HepG2 (cell line): ENCODE measurements around the gene BCO2. TPM values are rescaled to one million over a fixed set of nuclear protein-coding genes. Genes with fewer than 3 reads are reported as not detected.

Source experiments
- ATAC-seq: fragments of 200-7000 bp; cut with Tn5 transposase; 3 replicates; pipeline ENCODE4 v1.9.1; 2020; ENCODE audit warnings: mild to moderate bottlenecking, moderate library complexity
- BruUV-seq: library from RNA; stranded (reverse); fragments of 400-500 nt; replicated peaks from 2 replicates; lab custom pipeline; 2021; lab: Mats Ljungman, UMichigan
- CTCF ChIA-PET: fragments of 300-600 bp; formaldehyde crosslinking; extraction: SDS; loops from one replicate; lab custom pipeline; 2021; ENCODE audit warnings: low total read pairs, inconsistent platforms, low intra/inter-chr PET ratio; lab: Yijun Ruan, JAX
- POLR2A ChIA-PET: fragments of 350-600 bp; sonication (Branson Sonifier 250); formaldehyde crosslinking; loops from one replicate; lab custom pipeline; 2020; ENCODE audit warnings: antibody characterized with exemption, inconsistent platforms; lab: Yijun Ruan, JAX
- DNase-seq: peaks from one replicate; pipeline ENCODE4 v3.0.0-alpha.2; 2015; ENCODE audit warnings: low spot score
- FAIRE-seq: peaks from 3 replicates; lab custom pipeline; 2011; peaks lifted over from hg19 to GRCh38; lab: Jason Lieb, UNC
- H2AFZ ChIP-seq: one replicate; pipeline ENCODE4 v1.6.1; 2011; ENCODE audit warnings: low read length, inconsistent platforms
- H3K27ac ChIP-seq: fragments of 300-600 bp; 3 replicates; pipeline ENCODE4 v1.8.0; 2011; ENCODE audit warnings: mixed run types, mild to moderate bottlenecking, mixed read lengths, low read length, inconsistent platforms; ENCODE audit not compliant: insufficient read depth; ENCODE audit errors: extremely low read length
- H3K27me3 ChIP-seq, 2 experiments: fragments of 200-600 bp in 1 of 2; 2 replicates in 1 of 2; 3 replicates in 1 of 2; pipeline versions ENCODE4 v1.6.0 to v1.8.0; 2011; ENCODE audit warnings: low read length in 2 of 2, mild to moderate bottlenecking in 2 of 2, moderate library complexity in 2 of 2, inconsistent platforms in 1 of 2; ENCODE audit not compliant: insufficient read depth in 2 of 2, control insufficient read depth in 1 of 2
- H3K36me3 ChIP-seq, 2 experiments: fragments of 200-600 bp in 1 of 2; replicated peaks in 1 of 2; 2 replicates in 1 of 2; 3 replicates in 1 of 2; pipeline versions ENCODE4 v1.5.1 to v1.8.0; 2011; ENCODE audit warnings: low read length in 2 of 2, inconsistent platforms in 1 of 2; ENCODE audit not compliant: insufficient read depth in 2 of 2, control insufficient read depth in 1 of 2
- H3K4me1 ChIP-seq: 2 replicates; pipeline ENCODE4 v1.5.1; 2012; ENCODE audit warnings: low read length, inconsistent platforms; ENCODE audit not compliant: insufficient read depth
- H3K4me2 ChIP-seq: 2 replicates; pipeline ENCODE4 v1.6.0; 2011; ENCODE audit warnings: low read depth, low read length, inconsistent platforms
- H3K4me3 ChIP-seq, 3 experiments: fragments of 200-600 bp in 1 of 3; sonication (generic), shearing (Covaris generic) in 1 of 3; replicated peaks in 1 of 3; 2 replicates each; pipeline ENCODE4 v1.5.1; 2011 to 2016; ENCODE audit warnings: low read length in 3 of 3, inconsistent platforms in 2 of 3, low read depth in 2 of 3, mild to moderate bottlenecking in 2 of 3, control low read depth in 1 of 3, mixed read lengths in 1 of 3; ENCODE audit not compliant: insufficient read depth in 1 of 3
- H3K79me2 ChIP-seq: one replicate; pipeline ENCODE4 v1.6.1; 2011; ENCODE audit warnings: low read length, inconsistent platforms; ENCODE audit not compliant: insufficient read depth
- H3K9ac ChIP-seq: 2 replicates; pipeline ENCODE4 v1.6.0; 2011; ENCODE audit warnings: mild to moderate bottlenecking, low read depth, low read length, inconsistent platforms; ENCODE audit not compliant: insufficient read depth
- H3K9me3 ChIP-seq: 2 replicates; pipeline ENCODE4 v1.5.1; 2012; ENCODE audit warnings: mild to moderate bottlenecking, low read length
- H4K20me1 ChIP-seq: 2 replicates; pipeline ENCODE4 v1.6.0; 2011; ENCODE audit warnings: inconsistent platforms, mild to moderate bottlenecking, low read length, moderate library complexity; ENCODE audit not compliant: insufficient read depth
- CCAR2 ChIP-seq: fragments of 200-400 bp; formaldehyde crosslinking; optimal IDR thresholded peaks from 2 replicates; pipeline ENCODE3; 2018; ENCODE audit warnings: low read depth, mild to moderate bottlenecking, low read length, moderate library complexity
- HES4 ChIP-seq: sonication (generic); formaldehyde crosslinking; IDR thresholded peaks from 2 replicates; pipeline ENCODE4 v1.9.0; 2021; ENCODE audit warnings: mild to moderate bottlenecking, missing genetic modification reagents, borderline replicate concordance
- MAFF ChIP-seq: IDR thresholded peaks from 2 replicates; pipeline ENCODE4 v1.6.1; 2011; ENCODE audit warnings: low read depth, low read length, improper control_type of control experiment
- MBD4 ChIP-seq: IDR thresholded peaks from 2 replicates; pipeline ENCODE4 v1.6.1; 2012; ENCODE audit warnings: low read length, inconsistent platforms, borderline replicate concordance
- MLXIP ChIP-seq: sonication (generic); formaldehyde crosslinking; IDR thresholded peaks from 2 replicates; pipeline ENCODE4 v1.9.0; 2021; ENCODE audit warnings: missing genetic modification reagents, borderline replicate concordance
- PBX3 ChIP-seq: sonication (generic); formaldehyde crosslinking; IDR thresholded peaks from 2 replicates; pipeline ENCODE4 v1.8.1; 2023; ENCODE audit warnings: missing genetic modification reagents, inconsistent platforms, borderline replicate concordance
- RFX3 ChIP-seq: IDR thresholded peaks from 2 replicates; pipeline ENCODE4 v1.6.1; 2016; ENCODE audit warnings: missing biosample characterization, missing genetic modification reagents
- SPEN ChIP-seq: sonication (generic); formaldehyde crosslinking; IDR thresholded peaks from 2 replicates; pipeline ENCODE4 v1.5.1; 2020; ENCODE audit warnings: low read depth, mild to moderate bottlenecking, missing genetic modification reagents
- TIGD3 ChIP-seq: sonication (generic); formaldehyde crosslinking; IDR thresholded peaks from 2 replicates; pipeline ENCODE4 v1.5.1; 2020; ENCODE audit warnings: mild to moderate bottlenecking, missing genetic modification reagents, borderline replicate concordance
- ZBTB20 ChIP-seq: sonication (generic); formaldehyde crosslinking; IDR thresholded peaks from 2 replicates; pipeline ENCODE4 v1.8.1; 2023; ENCODE audit warnings: missing genetic modification reagents, low read depth, mild to moderate bottlenecking, borderline replicate concordance
- ZFP36 ChIP-seq: fragments of 150-350 bp; IDR thresholded peaks from 2 replicates; pipeline ENCODE4 v1.6.1; 2018; ENCODE audit warnings: borderline replicate concordance, low read length, low read depth; ENCODE audit not compliant: partially characterized antibody
- ZFP36L2 ChIP-seq: sonication (generic); formaldehyde crosslinking; IDR thresholded peaks from 2 replicates; pipeline ENCODE4 v1.4.0; 2020; ENCODE audit warnings: missing genetic modification reagents
- ZFP82 ChIP-seq: sonication (generic); formaldehyde crosslinking; IDR thresholded peaks from 2 replicates; pipeline ENCODE4 v1.5.1; 2020; ENCODE audit warnings: mild to moderate bottlenecking, missing genetic modification reagents, borderline replicate concordance
- ZNF143 ChIP-seq: sonication (generic); formaldehyde crosslinking; IDR thresholded peaks from 2 replicates; pipeline ENCODE4 v1.4.0; 2020; ENCODE audit warnings: missing genetic modification reagents
- ZNF256 ChIP-seq: sonication (generic); formaldehyde crosslinking; conservative IDR thresholded peaks from 2 replicates; pipeline ENCODE4 v1.4.0; 2020; ENCODE audit warnings: missing genetic modification reagents
- ZNF776 ChIP-seq: sonication (generic); formaldehyde crosslinking; IDR thresholded peaks from 2 replicates; pipeline ENCODE4 v1.4.0; 2020; ENCODE audit warnings: mild to moderate bottlenecking, missing genetic modification reagents
- WGBS: methylation state at CpG from one replicate; pipeline ENCODE4 v1.1.6; 2017; ENCODE audit warnings: low lambda C conversion rate; 5-methylcytosine and 5-hydroxymethylcytosine counted together
- in situ Hi-C: cut with HindIII; loops from 2 replicates; pipeline ENCODE4 v1.10.0; 2017; ENCODE audit warnings: low pct_unique_long_range_greater_than_20kb; ENCODE audit not compliant: extremely low pct_ligation_motif_present
- intact Hi-C: fragments of 100-400 bp; cut with micrococcal nuclease; formaldehyde crosslinking; loops from one replicate; pipeline ENCODE4 v1.10.0; 2022; ENCODE audit not compliant: unreplicated experiment
- polyA plus RNA-seq, 8 experiments: library from polyadenylated mRNA; depleted of rRNA in 3 of 8; stranded (reverse) in 7 of 8; unstranded in 1 of 8; fragments of >200 nt; fragmentation: Illumina TruSeq in 4 of 8; extraction: Trizol in 4 of 8; gene quantifications; 2 replicates each; pipeline versions ENCODE4 v1.2.1 to v1.2.3, GENCODE V29; 2011 to 2016; ENCODE audit warnings: low read depth in 4 of 8, missing spikeins in 1 of 8, mixed read lengths in 1 of 8; ENCODE audit not compliant: insufficient read depth in 1 of 8
- total RNA-seq, 5 experiments: library from RNA; depleted of rRNA; stranded (reverse); fragments of >200 nt; fragmentation: Illumina TruSeq; extraction: Trizol; gene quantifications; 2 replicates each; pipeline ENCODE4 v1.2.3, GENCODE V29; 2016; ENCODE audit warnings: low read depth in 1 of 5
- TF ChIP-seq, protein P1 (sequence below): sonication (generic); formaldehyde crosslinking; IDR thresholded peaks from 2 replicates; pipeline ENCODE4 v1.4.0; 2020; ENCODE audit warnings: low read depth, mild to moderate bottlenecking, missing genetic modification reagents

Gene BCO2
- total and polyA plus RNA-seq, 2 of the 13 experiments (the other 11 are each of a cell fraction or from before 2014, with no cell fraction given): 0.38 to 0.58 TPM

DNA sequence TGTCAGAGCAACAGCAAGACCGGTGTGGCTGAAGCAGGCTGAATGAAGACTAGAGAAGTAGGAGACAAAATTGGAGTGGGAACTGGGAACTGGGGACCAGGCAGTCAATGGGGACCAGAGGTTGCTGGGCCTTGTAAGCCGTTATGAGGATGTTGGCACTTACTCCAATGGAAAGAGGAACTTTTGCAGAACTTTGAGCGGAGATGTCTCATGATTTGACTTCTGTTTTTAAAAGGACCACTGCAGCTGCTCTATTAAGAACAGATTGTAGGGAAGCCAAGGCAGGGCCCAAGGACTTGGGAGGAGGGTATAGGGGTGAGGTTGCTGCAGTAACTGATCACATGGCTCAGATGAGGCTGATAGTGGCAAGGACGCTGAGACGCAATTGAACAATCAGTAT is 45.7 kb upstream of the BCO2 start:
- CTCF ChIA-PET: no interaction called here
- in situ Hi-C loops (no loop called here), intact Hi-C loops (no loop called here)
- Histone ChIP-seq H3K36me3 (no peaks in the 10 kb centered on the region), H3K79me2 (no peaks in the 10 kb centered on the region), H4K20me1 (no peaks in the 10 kb centered on the region), H3K9ac (no peak overlapping the region), H3K27me3 (no peaks in the 10 kb centered on the region), H3K9me3 (no peaks in the 10 kb centered on the region), H3K4me2 (no peak overlapping the region), H2AFZ (no peak overlapping the region), H3K4me1 (no peaks in the 10 kb centered on the region), H3K27ac (no peak overlapping the region), H3K4me3 (no peak overlapping the region)
- FAIRE-seq: no peak
- 83% methylated on average over 5 of the region's 5 CpGs for WGBS
- TF ChIP-seq ZNF776 (CRISPR knock-in tag) (no peak), ZFP36L2 (CRISPR knock-in tag) (no peak), ZNF143 (CRISPR knock-in tag) (no peak), ZBTB20 (CRISPR knock-in tag) (no peak), HES4 (CRISPR knock-in tag) (no peak), ZFP36 (no peak), RFX3 (no peak), PBX3 (CRISPR knock-in tag) (no peak), TIGD3 (CRISPR knock-in tag) (no peak), CCAR2 (no peak), ZNF256 (CRISPR knock-in tag) (no peak), MBD4 (no peak), ZFP82 (CRISPR knock-in tag) (no peak), MAFF (no peak), MLXIP (CRISPR knock-in tag) (no peak), SPEN (CRISPR knock-in tag) (no peak)
- TF ChIP-seq, protein P1, sequence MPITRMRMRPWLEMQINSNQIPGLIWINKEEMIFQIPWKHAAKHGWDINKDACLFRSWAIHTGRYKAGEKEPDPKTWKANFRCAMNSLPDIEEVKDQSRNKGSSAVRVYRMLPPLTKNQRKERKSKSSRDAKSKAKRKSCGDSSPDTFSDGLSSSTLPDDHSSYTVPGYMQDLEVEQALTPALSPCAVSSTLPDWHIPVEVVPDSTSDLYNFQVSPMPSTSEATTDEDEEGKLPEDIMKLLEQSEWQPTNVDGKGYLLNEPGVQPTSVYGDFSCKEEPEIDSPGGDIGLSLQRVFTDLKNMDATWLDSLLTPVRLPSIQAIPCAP (CRISPR knock-in tag): no peak
- POLR2A ChIA-PET: no interaction called here
- DNase-seq: no peak
- ATAC-seq: no peak
- no TSS peak for BruUV-seq
